A673 (cell line): Measurements from ENCODE around the gene MYOZ2. TPM values are rescaled to one million over a fixed set of nuclear protein-coding genes. Genes with fewer than 3 reads are reported as not detected.

Source experiments
- BruUV-seq: library from RNA; stranded (reverse); fragments of 400-500 nt; replicated peaks from 2 replicates; lab custom pipeline; 2021; lab: Mats Ljungman, UMichigan
- CTCF ChIA-PET: fragments of 300-600 bp; sonication (Branson Sonifier 250); formaldehyde crosslinking; loops from one replicate; lab custom pipeline; 2022; ENCODE audit warnings: antibody characterized with exemption; lab: Charles Lee
- POLR2A ChIA-PET: fragments of 300-600 bp; sonication (Branson Sonifier 250); formaldehyde crosslinking; loops from one replicate; lab custom pipeline; 2022; ENCODE audit warnings: antibody characterized with exemption; ENCODE audit not compliant: low non-redundant PET; lab: Charles Lee
- DNase-seq: peaks from one replicate; pipeline ENCODE4 v3.0.0-alpha.2; 2015; ENCODE audit warnings: low spot score
- H3K27ac ChIP-seq: fragments of 200-600 bp; sonication (generic); 2 replicates; pipeline ENCODE4 v1.5.1; 2016; ENCODE audit warnings: mixed run types, low read depth, mild to moderate bottlenecking, mixed read lengths, antibody characterized with exemption, low read length; ENCODE audit not compliant: poor library complexity, severe bottlenecking
- H3K27me3 ChIP-seq: fragments of 200-600 bp; sonication (generic); replicated peaks from 2 replicates; pipeline ENCODE4 v1.6.1; 2017; ENCODE audit warnings: mixed run types, low read depth, mild to moderate bottlenecking, mixed read lengths, antibody characterized with exemption, low read length; ENCODE audit not compliant: insufficient read depth, poor library complexity
- H3K36me3 ChIP-seq: fragments of 200-600 bp; sonication (generic); 2 replicates; pipeline ENCODE4 v1.6.1; 2016; ENCODE audit warnings: mixed run types, mild to moderate bottlenecking, mixed read lengths, antibody characterized with exemption, low read length; ENCODE audit not compliant: insufficient read depth, poor library complexity, severe bottlenecking
- H3K4me1 ChIP-seq: fragments of 200-600 bp; sonication (generic); 2 replicates; pipeline ENCODE4 v1.6.1; 2017; ENCODE audit warnings: mixed run types, mild to moderate bottlenecking, mixed read lengths, antibody characterized with exemption, low read length; ENCODE audit not compliant: insufficient read depth, poor library complexity, severe bottlenecking
- H3K4me3 ChIP-seq: fragments of 200-600 bp; sonication (generic); 2 replicates; pipeline ENCODE4 v1.5.1; 2016; ENCODE audit warnings: low read depth, mixed run types, mild to moderate bottlenecking, mixed read lengths, low read length; ENCODE audit not compliant: poor library complexity, severe bottlenecking
- H3K9me3 ChIP-seq: fragments of 200-600 bp; sonication (generic); 2 replicates; pipeline ENCODE4 v1.6.1; 2016; ENCODE audit warnings: mixed run types, low read depth, mild to moderate bottlenecking, mixed read lengths, antibody characterized with exemption, low read length; ENCODE audit not compliant: poor library complexity, severe bottlenecking
- CTCF ChIP-seq: fragments of 300-800, 200-600 bp; sonication (generic); conservative IDR thresholded peaks from 2 replicates; pipeline ENCODE4 v1.5.1; 2017; ENCODE audit warnings: low read depth, mild to moderate bottlenecking, antibody characterized with exemption, low read length, moderate library complexity, mixed read lengths
- EZH2 ChIP-seq: fragments of 200-600 bp; sonication (generic); IDR thresholded peaks from 2 replicates; pipeline ENCODE4 v1.6.1; 2017; ENCODE audit warnings: borderline replicate concordance, low read depth, mild to moderate bottlenecking, mixed read lengths, antibody characterized with exemption, low read length; ENCODE audit not compliant: poor library complexity, severe bottlenecking
- intact Hi-C: fragments of 100-400 bp; cut with micrococcal nuclease; formaldehyde crosslinking; loops from one replicate; pipeline ENCODE4 v1.10.0; 2022; ENCODE audit not compliant: unreplicated experiment
- total RNA-seq: library from RNA; stranded (reverse); gene quantifications from 2 replicates; pipeline ENCODE4 v1.2.3, GENCODE V29; 2021

MYOZ2 gene
- total RNA-seq, 1 experiment from 2014 or later: not detected

DNA sequence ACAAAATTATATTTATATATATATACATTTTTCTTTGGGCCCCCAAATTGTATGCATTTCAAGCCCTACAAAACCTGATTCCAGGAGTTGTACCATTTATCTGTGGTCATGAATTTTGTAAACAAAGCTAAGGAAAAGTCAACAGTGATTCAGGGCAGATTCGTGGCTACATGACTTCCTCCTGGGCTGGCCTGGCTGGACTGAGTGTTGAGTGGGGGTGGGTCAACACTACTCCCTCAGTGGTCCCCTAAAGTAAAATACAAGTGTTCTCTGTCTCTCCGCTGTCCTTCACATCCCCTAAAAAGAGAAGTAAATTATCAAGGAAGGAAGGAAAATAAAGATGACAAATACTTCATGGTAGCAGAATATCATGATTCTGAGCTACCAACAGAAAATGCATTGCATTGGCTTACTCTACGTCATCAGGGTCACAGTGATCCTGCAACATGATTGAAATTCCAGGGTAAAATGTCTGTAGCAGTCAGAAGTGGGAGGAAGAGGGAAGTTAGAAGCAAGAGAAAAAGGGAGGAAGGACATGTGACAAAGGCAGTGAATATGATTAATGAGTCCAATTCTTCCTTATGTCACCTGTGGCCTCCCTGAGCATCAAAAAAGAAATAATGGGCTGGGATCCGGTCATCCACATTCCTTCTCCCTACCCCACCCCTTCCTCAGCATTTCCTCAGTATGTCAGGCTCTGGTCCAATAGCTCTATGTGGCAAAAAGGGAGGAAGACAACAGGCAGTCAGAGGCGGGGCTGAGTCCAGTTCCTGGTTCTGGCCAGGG, 42.4 kb upstream of the MYOZ2 start:
- CTCF ChIA-PET: no interaction called here
- TF ChIP-seq EZH2 (no peak), CTCF (no peak)
- intact Hi-C loops: no loop called here
- H3K4me3 ChIP-seq: no peak overlapping the region
- H3K27ac ChIP-seq: no peak overlapping the region
- no peaks in the 10 kb centered on the region for H3K36me3 ChIP-seq
- DNase-seq: no peak
- BruUV-seq: no TSS peak
- no peaks in the 10 kb centered on the region for H3K4me1 ChIP-seq
- no peaks in the 10 kb centered on the region for H3K9me3 ChIP-seq
- POLR2A ChIA-PET: no interaction called here
- H3K27me3 ChIP-seq: no peaks in the 10 kb centered on the region

GRCh38 chr4:119097282-119097900, 38.2 kb upstream of the MYOZ2 start:
- no TSS peak for BruUV-seq
- no peak overlapping the region for H3K27ac ChIP-seq
- intact Hi-C loops: no loop called here
- H3K4me3 ChIP-seq: no peak overlapping the region
- TF ChIP-seq CTCF (no peak), EZH2 (no peak)
- no peaks in the 10 kb centered on the region for H3K4me1 ChIP-seq
- ChIA-PET POLR2A (no interaction called here), CTCF (no interaction called here)
- no peaks in the 10 kb centered on the region for H3K36me3 ChIP-seq
- no peak for DNase-seq
- no peaks in the 10 kb centered on the region for H3K9me3 ChIP-seq
- no peaks in the 10 kb centered on the region for H3K27me3 ChIP-seq

DNA sequence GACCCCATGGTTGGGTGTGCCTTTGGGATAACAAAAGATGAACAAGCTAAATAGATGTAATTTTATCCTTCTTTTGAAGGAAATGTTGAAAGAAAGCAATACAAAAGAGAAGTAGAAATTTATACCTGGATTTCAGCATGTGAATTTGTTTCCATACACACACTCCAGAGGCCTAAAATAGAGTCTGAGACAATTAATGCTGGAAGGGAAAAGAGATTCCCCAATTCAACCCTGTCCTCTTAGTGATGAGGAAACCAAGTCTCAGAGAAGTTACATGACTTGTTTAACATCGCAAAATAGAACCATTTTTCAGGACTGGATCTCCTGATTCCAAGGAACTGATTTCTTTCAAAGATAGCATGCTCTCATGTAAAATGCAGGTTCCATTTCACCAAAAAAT, 37.3 kb upstream of the MYOZ2 start:
- Histone ChIP-seq H3K4me3 (no peak overlapping the region), H3K27ac (no peak overlapping the region), H3K27me3 (no peaks in the 10 kb centered on the region), H3K9me3 (no peaks in the 10 kb centered on the region), H3K36me3 (no peaks in the 10 kb centered on the region), H3K4me1 (peaks cover 9% of the 10 kb centered on the region)
- POLR2A ChIA-PET: no interaction called here
- BruUV-seq: no TSS peak
- DNase-seq: no peak
- CTCF ChIA-PET: no interaction called here
- intact Hi-C loops: no loop called here
- no peak for TF ChIP-seq CTCF
- no peak for TF ChIP-seq EZH2
